PFSK-1 (cell line): ENCODE results near the gene NUB1.

Source experiments
- FOXP2 ChIP-seq: optimal IDR thresholded peaks from 2 replicates; pipeline ENCODE3; 2011; ENCODE audit warnings: borderline replicate concordance, control low read depth, inconsistent platforms; ENCODE audit not compliant: insufficient read depth; ENCODE audit errors: extremely low read length, extremely low read depth
- POLR2AphosphoS5 ChIP-seq: IDR thresholded peaks from 2 replicates; pipeline ENCODE4 v1.6.1; 2012; ENCODE audit warnings: low read depth, mild to moderate bottlenecking, control low read depth, low read length, moderate library complexity
- REST ChIP-seq, 2 experiments: IDR thresholded peaks; 2 replicates each; pipeline versions ENCODE4 v1.6.1 to v1.8.0; 2011 to 2012; ENCODE audit warnings: low read depth in 2 of 2, low read length in 2 of 2, control low read depth in 1 of 2, inconsistent platforms in 1 of 2, mild to moderate bottlenecking in 1 of 2, moderate library complexity in 1 of 2; ENCODE audit not compliant: insufficient read depth in 1 of 2
- SIN3A ChIP-seq: IDR thresholded peaks from 2 replicates; pipeline ENCODE4 v1.6.1; 2012; ENCODE audit warnings: mild to moderate bottlenecking, low read length, moderate library complexity, borderline replicate concordance; ENCODE audit not compliant: insufficient read depth
- TAF1 ChIP-seq: IDR thresholded peaks from 2 replicates; pipeline ENCODE4 v1.6.1; 2012; ENCODE audit warnings: low read length, control low read depth, borderline replicate concordance; ENCODE audit not compliant: insufficient read depth

Gene NUB1

GRCh38 chr7:151412318-151412717, 70.7 kb downstream of the NUB1 start:
- no peak for TF ChIP-seq TAF1
- TF ChIP-seq POLR2AphosphoS5 = no peak
- TF ChIP-seq FOXP2 = no peak
- no peak for TF ChIP-seq SIN3A
- TF ChIP-seq REST (IDR thresholded peaks at IDR 0.05; ENCODE audit: insufficient read depth in 1 of 2, low read depth in 2 of 2, low read length in 2 of 2) = no peak

GRCh38 chr7:151413241-151413640, 71.6 kb downstream of the NUB1 start:
- TF ChIP-seq TAF1 (no peak), FOXP2 (no peak), POLR2AphosphoS5 (no peak), REST (IDR thresholded peaks at IDR 0.05; ENCODE audit: insufficient read depth in 1 of 2, low read depth in 2 of 2, low read length in 2 of 2) (no peak)

DNA sequence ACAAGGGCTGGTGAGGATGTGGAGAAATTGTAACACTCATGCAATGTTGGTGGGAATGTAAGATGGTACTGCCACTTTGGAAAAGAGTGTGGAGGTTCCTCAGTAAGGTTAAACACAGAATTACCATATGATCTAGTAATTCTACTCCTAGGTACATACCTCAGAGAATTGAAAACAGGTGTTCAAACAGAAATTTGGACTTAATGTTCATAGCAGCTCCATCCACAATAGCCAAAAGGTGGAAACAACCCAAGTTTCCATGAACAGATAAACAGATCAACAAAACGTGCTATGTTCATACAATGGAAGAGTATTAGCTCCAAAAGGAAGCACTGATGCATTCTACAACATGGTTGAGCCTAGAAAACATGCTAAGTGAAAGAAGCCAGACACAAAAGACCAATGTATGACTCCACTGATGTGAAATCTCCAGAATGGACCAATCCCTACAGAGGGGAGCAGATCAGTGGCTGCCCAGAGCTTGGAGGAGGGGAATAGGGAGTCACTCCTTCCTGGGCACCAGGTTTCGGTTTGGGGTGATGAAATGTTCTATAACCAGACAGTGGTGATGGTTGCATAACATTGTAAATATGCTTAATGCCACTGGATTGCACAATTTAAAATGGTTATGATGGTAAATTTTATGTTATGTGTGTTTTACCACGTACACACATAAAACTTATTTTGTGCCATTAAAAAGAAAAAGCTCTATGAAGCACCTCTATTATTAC, 73.9 kb downstream of the NUB1 start:
- TF ChIP-seq FOXP2 = no peak
- no peak for TF ChIP-seq SIN3A
- no peak for TF ChIP-seq TAF1
- no peak for TF ChIP-seq POLR2AphosphoS5
- TF ChIP-seq REST (IDR thresholded peaks at IDR 0.05; ENCODE audit: insufficient read depth in 1 of 2, low read depth in 2 of 2, low read length in 2 of 2) = no peak

- TF ChIP-seq SIN3A (no peak), TAF1 (no peak), REST (IDR thresholded peaks at IDR 0.05; ENCODE audit: insufficient read depth in 1 of 2, low read depth in 2 of 2, low read length in 2 of 2) (no peak), FOXP2 (no peak), POLR2AphosphoS5 (no peak)
Measured at GRCh38 chr7:151416112-151416940, 74.7 kb downstream of the NUB1 start.
